Measurements from ENCODE around the gene SLC23A2.

- TF ChIP-seq SUZ12 (IDR thresholded peaks at IDR 0.05; ENCODE audit: extremely low read depth, insufficient read depth, insufficient read length) (no peak), ZNF274 (IDR thresholded peaks at IDR 0.05; ENCODE audit: low read depth, low read length) (no peak), YY1 (IDR thresholded peaks at IDR 0.05; ENCODE audit: insufficient read depth, insufficient read length) (no peak)
These were observed at the start of gene SLC23A2 for GRCh38 chr20:5001174-5002076.

Data from NT2/D1 (cell line).